ENCODE results near the gene CNKSR1.

DNA sequence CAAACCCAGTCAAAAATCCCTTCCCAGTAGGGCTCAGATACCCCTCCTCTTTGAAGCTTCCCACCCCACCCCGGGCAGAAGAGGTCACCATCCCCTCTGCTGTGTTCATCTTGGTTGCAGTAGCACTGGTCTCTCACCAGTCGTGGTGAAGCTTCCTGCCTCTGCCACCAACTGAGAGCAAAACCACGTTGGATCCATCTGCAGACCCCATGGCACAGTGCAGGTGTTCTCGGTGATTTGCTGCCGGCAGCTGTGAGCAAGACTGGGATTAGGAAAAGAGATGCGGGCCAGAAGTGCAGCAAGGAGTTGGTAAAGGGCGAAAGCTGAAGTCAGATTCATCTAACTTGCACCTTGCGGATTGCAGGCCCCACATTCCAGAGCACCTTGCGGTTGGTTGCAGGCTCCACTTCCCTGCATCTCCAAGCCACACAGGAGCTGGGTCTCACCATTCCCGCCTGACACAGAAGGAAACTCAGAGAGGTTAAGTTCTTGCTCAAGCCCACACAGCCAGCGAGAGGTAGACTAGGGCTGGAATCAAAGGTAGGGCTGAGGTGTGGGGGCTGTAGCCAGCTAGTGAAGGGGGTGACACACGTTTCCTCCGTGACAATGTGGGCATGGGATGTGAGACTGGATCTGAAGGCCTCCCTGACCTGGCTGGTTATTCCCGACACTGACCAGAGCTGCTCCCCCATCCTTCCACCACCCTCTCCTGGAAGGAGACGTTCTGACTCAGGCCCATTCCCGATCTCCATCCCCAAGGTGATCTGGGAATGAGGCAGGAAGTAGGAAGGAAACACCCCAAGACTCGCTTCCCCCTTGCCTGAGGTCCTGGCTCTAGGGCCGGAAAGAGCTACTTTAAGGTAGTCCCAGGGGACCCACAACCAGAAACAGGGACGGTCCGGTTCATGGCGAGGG lies 21.7 kb upstream of the CNKSR1 start:
- TF ChIP-seq, protein P1, sequence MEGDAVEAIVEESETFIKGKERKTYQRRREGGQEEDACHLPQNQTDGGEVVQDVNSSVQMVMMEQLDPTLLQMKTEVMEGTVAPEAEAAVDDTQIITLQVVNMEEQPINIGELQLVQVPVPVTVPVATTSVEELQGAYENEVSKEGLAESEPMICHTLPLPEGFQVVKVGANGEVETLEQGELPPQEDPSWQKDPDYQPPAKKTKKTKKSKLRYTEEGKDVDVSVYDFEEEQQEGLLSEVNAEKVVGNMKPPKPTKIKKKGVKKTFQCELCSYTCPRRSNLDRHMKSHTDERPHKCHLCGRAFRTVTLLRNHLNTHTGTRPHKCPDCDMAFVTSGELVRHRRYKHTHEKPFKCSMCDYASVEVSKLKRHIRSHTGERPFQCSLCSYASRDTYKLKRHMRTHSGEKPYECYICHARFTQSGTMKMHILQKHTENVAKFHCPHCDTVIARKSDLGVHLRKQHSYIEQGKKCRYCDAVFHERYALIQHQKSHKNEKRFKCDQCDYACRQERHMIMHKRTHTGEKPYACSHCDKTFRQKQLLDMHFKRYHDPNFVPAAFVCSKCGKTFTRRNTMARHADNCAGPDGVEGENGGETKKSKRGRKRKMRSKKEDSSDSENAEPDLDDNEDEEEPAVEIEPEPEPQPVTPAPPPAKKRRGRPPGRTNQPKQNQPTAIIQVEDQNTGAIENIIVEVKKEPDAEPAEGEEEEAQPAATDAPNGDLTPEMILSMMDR (conservative IDR thresholded peaks at IDR 0.05 in 1 of 2, IDR thresholded peaks at IDR 0.05 in 1 of 2; ENCODE audit: low read depth in 1 of 2, low read length in 2 of 2) = no peak
- TF ChIP-seq EZH2 (IDR thresholded peaks at IDR 0.05; ENCODE audit: low read length, missing control alignments) = no peak

All from fibroblast of lung (primary cell).